ENCODE results near the gene KNOP1. TPM values are rescaled to one million over a fixed set of nuclear protein-coding genes. Genes with fewer than 3 reads are reported as not detected.

The KNOP1 gene
- total and polyA plus RNA-seq, 10 donors: 7.1 to 13.7 (median 9.9) TPM

DNA sequence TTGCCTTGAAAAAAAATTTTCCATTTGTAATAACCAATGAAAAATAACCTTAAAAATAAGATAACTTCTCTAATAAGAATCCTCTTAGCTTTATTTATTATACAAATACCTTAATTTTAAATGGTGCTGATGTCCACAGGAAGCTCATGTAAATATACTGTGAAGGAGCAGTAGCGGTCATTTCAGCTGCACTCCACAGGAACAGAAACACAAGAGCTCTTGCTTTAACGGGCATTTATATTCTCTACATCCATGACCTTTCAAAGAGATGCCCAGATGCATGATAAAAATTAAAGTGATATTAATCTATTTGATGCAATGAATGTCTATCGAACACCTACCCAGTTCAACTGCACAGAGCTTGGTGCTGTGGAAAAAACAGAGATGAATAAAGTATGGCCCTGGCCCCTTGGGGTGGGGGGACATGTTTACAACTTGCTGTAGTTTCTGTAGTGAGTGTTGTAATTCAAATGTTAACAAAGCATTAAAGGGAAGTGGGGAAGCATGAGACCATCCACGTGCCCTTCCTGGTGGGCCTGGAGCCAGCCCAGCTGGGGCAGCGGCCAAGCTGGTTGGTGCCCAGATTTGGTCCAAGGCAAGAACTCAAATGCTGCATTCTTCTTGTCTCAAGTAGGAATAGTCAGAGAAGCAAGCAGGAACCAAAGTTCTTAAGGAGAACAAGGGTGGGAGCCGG lies 48.0 kb upstream of the KNOP1 start:
- WGBS, 5 donors: 39 to 67% (median 59%) methylated on average over 6 of the region's 6 CpGs
- Histone ChIP-seq H3K9me3 (peaks cover 0 to 24% (median 11%) of the 10 kb centered on the region in 8 donors), H3K27me3 (replicated peaks in 1 of 7) (no peaks in the 10 kb centered on the region), H3K27ac (peak overlapping the region in 1 of 8 donors; percentile 34), H3K36me3 (peaks cover 0 to 4% (median 0%) of the 10 kb centered on the region in 6 donors), H3K4me3 (no peak overlapping the region), H3K4me1 (peaks cover 0 to 4% (median 0%) of the 10 kb centered on the region in 6 donors)
- no peak for DNase-seq
- TF ChIP-seq, protein P1, sequence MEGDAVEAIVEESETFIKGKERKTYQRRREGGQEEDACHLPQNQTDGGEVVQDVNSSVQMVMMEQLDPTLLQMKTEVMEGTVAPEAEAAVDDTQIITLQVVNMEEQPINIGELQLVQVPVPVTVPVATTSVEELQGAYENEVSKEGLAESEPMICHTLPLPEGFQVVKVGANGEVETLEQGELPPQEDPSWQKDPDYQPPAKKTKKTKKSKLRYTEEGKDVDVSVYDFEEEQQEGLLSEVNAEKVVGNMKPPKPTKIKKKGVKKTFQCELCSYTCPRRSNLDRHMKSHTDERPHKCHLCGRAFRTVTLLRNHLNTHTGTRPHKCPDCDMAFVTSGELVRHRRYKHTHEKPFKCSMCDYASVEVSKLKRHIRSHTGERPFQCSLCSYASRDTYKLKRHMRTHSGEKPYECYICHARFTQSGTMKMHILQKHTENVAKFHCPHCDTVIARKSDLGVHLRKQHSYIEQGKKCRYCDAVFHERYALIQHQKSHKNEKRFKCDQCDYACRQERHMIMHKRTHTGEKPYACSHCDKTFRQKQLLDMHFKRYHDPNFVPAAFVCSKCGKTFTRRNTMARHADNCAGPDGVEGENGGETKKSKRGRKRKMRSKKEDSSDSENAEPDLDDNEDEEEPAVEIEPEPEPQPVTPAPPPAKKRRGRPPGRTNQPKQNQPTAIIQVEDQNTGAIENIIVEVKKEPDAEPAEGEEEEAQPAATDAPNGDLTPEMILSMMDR (IDR thresholded peaks at IDR 0.05 in 8 of 11, conservative IDR thresholded peaks at IDR 0.05 in 3 of 11): no peak
- peak in 1 of 3 donors; percentile 66 for TF ChIP-seq POLR2AphosphoS5 (IDR thresholded peaks at IDR 0.05)
- intact Hi-C loops (cut with DNase I; ENCODE audit: low total_unique reads): no loop called here

DNA sequence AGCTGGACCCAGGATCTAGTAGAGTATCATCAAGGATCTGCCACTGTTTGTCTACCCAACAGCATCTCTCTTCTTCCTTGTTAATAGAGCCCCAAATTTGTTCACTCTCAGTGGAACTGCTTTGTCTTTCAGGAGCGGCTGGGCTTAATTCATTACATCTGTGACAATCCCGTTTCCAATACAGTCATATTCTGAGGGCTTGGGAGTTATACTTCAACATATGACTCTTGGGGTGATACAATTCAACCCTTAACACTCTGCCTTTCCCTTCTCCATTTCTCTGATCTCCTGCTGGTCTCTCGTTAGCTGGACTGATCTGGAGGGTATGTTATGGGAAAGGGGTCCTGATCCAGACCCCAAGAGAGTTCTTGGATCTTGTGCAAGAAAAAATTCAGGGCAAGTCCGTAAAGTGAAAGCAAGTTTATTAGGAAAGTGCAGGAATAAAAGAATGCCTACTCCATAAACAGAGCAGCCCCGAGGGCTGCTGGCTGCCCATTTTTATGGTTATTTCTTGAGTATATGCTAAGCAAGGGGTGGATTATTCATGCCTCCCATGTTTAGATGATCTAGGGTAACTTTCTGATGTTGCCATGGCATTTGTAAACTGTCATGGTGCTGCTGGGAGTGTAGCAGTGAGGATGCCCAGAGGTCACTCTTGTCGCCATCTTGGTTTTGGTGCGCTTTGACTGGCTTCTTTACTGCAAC lies 42.5 kb upstream of the KNOP1 start:
- Histone ChIP-seq H3K4me1 (no peaks in the 10 kb centered on the region), H3K36me3 (no peaks in the 10 kb centered on the region), H3K9me3 (no peaks in the 10 kb centered on the region), H3K27ac (no peak overlapping the region), H3K27me3 (replicated peaks in 1 of 7) (no peaks in the 10 kb centered on the region), H3K4me3 (no peak overlapping the region)
- TF ChIP-seq POLR2AphosphoS5 (IDR thresholded peaks at IDR 0.05) (no peak), POLR2A (IDR thresholded peaks at IDR 0.05) (no peak)
- TF ChIP-seq, protein P1 (IDR thresholded peaks at IDR 0.05 in 8 of 11, conservative IDR thresholded peaks at IDR 0.05 in 3 of 11): no peak
- intact Hi-C loops (cut with DNase I; ENCODE audit: low total_unique reads): no loop called here
- WGBS, 5 donors: 89 to 96% (median 93%) methylated on average over 7 of the region's 7 CpGs
- DNase-seq: no peak

DNA sequence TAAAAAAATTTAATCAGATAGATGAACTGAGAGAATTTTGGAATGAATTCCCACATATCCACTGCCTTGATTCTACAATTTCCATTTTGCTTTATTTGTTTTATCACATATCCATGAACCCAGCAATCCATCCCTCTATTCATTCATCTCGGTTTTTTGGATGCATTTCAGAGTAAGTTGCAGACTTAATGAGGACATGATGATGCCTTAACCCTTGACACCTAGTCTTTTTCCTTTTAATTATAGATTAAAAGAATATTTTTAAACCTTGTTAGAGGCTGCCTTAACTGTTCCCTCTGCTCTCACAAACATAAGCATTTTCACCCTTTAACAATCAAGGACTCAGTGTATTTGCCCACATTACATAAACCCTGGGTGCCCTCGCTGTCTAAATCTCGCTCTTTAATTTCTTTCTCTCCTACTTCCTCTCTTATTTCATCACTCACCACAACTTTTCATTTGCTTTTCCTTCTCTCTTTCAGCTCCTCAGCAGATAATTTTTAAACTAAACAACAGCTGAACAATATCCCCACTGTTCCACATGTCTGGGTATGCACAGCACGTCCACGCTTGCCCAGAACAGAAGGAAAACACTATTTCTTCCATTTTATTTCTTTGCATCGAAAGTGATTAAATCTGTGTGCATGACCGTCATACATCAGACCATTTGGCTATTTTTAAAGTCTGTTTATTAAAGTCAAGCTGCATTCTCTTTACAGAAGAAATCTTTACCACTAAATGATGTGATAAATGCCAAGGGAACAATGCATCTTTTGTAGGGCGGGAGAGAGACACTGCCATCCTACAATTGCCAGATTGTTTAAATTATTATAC lies 40.0 kb upstream of the KNOP1 start:
- no peaks in the 10 kb centered on the region for H3K36me3 ChIP-seq
- intact Hi-C loops (cut with DNase I; ENCODE audit: low total_unique reads): no loop called here
- H3K4me3 ChIP-seq: no peak overlapping the region
- WGBS, 5 donors: 71 to 79% (median 73%) methylated on average over 8 of the region's 8 CpGs
- H3K27me3 ChIP-seq (replicated peaks in 1 of 7): no peaks in the 10 kb centered on the region
- no peaks in the 10 kb centered on the region for H3K4me1 ChIP-seq
- TF ChIP-seq, protein P1 (IDR thresholded peaks at IDR 0.05 in 8 of 11, conservative IDR thresholded peaks at IDR 0.05 in 3 of 11): no peak
- no peak for TF ChIP-seq POLR2AphosphoS5 (IDR thresholded peaks at IDR 0.05)
- TF ChIP-seq POLR2A (IDR thresholded peaks at IDR 0.05): no peak
- no peak overlapping the region for H3K27ac ChIP-seq
- DNase-seq: no peak
- H3K9me3 ChIP-seq: no peaks in the 10 kb centered on the region
